Panc1 (cell line): Measurements from ENCODE around the gene STK39.

Experiments used
- POLR2AphosphoS5 ChIP-seq: IDR thresholded peaks from 2 replicates; pipeline ENCODE4 v1.6.1; 2012; ENCODE audit warnings: mild to moderate bottlenecking, low read depth, low read length, moderate library complexity
- SIN3A ChIP-seq: IDR thresholded peaks from 2 replicates; pipeline ENCODE4 v1.6.1; 2012; ENCODE audit warnings: low read depth, mild to moderate bottlenecking, low read length, moderate library complexity, borderline replicate concordance; ENCODE audit not compliant: insufficient read depth
- TF ChIP-seq, protein P1 (sequence below), 2 experiments: IDR thresholded peaks; 2 replicates each; pipeline ENCODE4 v1.6.1; 2011 to 2012; ENCODE audit warnings: low read depth in 2 of 2, control low read depth in 1 of 2, low read length in 1 of 2, mild to moderate bottlenecking in 1 of 2, moderate library complexity in 1 of 2; ENCODE audit not compliant: insufficient read depth in 1 of 2
- TF ChIP-seq, protein P2 (sequence below): fragments of 450-650 bp; IDR thresholded peaks from 2 replicates; pipeline ENCODE4 v1.5.1; 2017; ENCODE audit warnings: mild to moderate bottlenecking

DNA sequence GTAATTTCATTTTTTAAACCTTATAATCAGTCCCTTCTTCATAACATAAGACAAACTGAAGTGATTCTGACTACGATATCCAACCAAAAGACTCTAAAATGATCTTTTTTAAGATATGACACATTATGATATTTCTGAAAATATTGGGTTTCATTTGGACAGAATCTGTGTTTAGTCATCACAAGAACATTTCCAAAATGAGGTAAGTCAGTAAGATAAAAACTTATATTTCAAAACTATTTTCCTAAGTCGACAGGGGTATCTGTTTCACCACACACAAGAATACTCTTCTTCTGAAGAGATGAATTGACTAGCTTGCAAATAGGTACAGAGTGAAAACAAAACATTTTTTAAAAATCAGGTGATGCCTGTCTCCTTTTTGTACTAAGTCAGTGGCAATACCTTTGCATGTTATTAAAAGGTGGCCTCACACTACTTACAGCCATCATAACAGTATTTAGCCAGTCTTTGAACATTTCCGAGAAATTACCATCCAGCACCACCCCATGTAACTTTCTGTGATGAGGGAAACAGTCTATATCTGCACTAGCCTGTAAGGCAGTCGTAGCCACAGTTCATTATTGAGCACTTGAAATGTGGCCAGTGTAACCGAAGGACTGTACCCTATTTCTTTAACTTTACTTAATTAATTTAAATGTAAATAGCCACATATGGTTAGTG, 13.5 kb downstream of the STK39 start:
- TF ChIP-seq, protein P1, sequence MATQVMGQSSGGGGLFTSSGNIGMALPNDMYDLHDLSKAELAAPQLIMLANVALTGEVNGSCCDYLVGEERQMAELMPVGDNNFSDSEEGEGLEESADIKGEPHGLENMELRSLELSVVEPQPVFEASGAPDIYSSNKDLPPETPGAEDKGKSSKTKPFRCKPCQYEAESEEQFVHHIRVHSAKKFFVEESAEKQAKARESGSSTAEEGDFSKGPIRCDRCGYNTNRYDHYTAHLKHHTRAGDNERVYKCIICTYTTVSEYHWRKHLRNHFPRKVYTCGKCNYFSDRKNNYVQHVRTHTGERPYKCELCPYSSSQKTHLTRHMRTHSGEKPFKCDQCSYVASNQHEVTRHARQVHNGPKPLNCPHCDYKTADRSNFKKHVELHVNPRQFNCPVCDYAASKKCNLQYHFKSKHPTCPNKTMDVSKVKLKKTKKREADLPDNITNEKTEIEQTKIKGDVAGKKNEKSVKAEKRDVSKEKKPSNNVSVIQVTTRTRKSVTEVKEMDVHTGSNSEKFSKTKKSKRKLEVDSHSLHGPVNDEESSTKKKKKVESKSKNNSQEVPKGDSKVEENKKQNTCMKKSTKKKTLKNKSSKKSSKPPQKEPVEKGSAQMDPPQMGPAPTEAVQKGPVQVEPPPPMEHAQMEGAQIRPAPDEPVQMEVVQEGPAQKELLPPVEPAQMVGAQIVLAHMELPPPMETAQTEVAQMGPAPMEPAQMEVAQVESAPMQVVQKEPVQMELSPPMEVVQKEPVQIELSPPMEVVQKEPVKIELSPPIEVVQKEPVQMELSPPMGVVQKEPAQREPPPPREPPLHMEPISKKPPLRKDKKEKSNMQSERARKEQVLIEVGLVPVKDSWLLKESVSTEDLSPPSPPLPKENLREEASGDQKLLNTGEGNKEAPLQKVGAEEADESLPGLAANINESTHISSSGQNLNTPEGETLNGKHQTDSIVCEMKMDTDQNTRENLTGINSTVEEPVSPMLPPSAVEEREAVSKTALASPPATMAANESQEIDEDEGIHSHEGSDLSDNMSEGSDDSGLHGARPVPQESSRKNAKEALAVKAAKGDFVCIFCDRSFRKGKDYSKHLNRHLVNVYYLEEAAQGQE (IDR thresholded peaks at IDR 0.05; ENCODE audit: insufficient read depth in 1 of 2, low read depth in 2 of 2, low read length in 1 of 2), result no peak
- TF ChIP-seq, protein P2, sequence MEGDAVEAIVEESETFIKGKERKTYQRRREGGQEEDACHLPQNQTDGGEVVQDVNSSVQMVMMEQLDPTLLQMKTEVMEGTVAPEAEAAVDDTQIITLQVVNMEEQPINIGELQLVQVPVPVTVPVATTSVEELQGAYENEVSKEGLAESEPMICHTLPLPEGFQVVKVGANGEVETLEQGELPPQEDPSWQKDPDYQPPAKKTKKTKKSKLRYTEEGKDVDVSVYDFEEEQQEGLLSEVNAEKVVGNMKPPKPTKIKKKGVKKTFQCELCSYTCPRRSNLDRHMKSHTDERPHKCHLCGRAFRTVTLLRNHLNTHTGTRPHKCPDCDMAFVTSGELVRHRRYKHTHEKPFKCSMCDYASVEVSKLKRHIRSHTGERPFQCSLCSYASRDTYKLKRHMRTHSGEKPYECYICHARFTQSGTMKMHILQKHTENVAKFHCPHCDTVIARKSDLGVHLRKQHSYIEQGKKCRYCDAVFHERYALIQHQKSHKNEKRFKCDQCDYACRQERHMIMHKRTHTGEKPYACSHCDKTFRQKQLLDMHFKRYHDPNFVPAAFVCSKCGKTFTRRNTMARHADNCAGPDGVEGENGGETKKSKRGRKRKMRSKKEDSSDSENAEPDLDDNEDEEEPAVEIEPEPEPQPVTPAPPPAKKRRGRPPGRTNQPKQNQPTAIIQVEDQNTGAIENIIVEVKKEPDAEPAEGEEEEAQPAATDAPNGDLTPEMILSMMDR, result no peak
- TF ChIP-seq POLR2AphosphoS5 (no peak), SIN3A (no peak)
